ENCODE data around the gene CNN2.

DNA sequence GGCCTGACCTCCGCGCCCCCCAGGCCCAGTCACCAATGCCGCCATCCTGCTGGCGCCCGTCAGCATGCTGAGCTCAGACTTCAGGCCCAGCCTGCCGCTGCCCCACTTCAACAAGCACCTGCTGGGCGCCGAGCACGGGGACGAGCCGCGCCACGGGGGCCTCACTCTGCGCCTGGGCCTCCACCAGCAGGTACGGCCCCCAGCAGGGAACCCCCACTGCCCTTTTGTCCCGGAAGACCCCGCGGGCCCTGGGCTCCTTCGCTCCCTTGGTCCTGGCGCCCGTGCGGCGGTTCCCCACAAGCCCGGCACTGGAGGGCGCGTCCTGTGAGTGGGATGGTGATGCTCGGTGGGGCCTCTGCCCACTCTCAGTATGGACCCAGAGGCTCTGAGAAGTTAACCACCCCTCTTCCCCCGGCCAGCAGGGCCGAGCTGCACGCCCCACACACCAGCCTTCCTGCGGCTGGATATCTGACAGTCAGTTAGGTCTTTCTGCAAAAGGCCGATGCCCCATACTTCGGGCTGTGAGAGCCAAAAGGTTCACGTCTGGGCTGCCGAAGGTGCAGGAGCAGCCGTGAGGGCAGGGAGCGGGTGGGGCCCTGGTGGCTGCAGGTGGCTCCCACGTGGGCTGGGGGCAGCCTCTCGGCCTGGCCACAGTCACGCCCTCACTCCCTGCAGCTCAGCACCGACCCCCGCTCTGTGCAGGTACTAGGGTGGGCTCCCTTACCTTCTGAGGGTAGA lies 34.3 kb upstream of the CNN2 start:
- TF ChIP-seq, protein P1, sequence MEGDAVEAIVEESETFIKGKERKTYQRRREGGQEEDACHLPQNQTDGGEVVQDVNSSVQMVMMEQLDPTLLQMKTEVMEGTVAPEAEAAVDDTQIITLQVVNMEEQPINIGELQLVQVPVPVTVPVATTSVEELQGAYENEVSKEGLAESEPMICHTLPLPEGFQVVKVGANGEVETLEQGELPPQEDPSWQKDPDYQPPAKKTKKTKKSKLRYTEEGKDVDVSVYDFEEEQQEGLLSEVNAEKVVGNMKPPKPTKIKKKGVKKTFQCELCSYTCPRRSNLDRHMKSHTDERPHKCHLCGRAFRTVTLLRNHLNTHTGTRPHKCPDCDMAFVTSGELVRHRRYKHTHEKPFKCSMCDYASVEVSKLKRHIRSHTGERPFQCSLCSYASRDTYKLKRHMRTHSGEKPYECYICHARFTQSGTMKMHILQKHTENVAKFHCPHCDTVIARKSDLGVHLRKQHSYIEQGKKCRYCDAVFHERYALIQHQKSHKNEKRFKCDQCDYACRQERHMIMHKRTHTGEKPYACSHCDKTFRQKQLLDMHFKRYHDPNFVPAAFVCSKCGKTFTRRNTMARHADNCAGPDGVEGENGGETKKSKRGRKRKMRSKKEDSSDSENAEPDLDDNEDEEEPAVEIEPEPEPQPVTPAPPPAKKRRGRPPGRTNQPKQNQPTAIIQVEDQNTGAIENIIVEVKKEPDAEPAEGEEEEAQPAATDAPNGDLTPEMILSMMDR (IDR thresholded peaks at IDR 0.05): no peak
- TF ChIP-seq ZFX (IDR thresholded peaks at IDR 0.05; ENCODE audit: borderline replicate concordance): no peak
